ENCODE data around the gene TRHDE. TPM values are rescaled to one million over a fixed set of nuclear protein-coding genes. Genes with fewer than 3 reads are reported as not detected.

The TRHDE gene
- total RNA-seq, 3 donors from 2014 or later, result 0.98 to 43.2 (median 2.2) TPM

GRCh38 chr12:72282721-72283120 is 10.6 kb downstream of the TRHDE start:
- no peaks in the 10 kb centered on the region for H3K9me3 ChIP-seq
- no peaks in the 10 kb centered on the region for H3K4me1 ChIP-seq
- TF ChIP-seq POLR2AphosphoS5 (IDR thresholded peaks at IDR 0.05), result no peak
- TF ChIP-seq POLR2A (IDR thresholded peaks at IDR 0.05), result no peak
- TF ChIP-seq, protein P1, sequence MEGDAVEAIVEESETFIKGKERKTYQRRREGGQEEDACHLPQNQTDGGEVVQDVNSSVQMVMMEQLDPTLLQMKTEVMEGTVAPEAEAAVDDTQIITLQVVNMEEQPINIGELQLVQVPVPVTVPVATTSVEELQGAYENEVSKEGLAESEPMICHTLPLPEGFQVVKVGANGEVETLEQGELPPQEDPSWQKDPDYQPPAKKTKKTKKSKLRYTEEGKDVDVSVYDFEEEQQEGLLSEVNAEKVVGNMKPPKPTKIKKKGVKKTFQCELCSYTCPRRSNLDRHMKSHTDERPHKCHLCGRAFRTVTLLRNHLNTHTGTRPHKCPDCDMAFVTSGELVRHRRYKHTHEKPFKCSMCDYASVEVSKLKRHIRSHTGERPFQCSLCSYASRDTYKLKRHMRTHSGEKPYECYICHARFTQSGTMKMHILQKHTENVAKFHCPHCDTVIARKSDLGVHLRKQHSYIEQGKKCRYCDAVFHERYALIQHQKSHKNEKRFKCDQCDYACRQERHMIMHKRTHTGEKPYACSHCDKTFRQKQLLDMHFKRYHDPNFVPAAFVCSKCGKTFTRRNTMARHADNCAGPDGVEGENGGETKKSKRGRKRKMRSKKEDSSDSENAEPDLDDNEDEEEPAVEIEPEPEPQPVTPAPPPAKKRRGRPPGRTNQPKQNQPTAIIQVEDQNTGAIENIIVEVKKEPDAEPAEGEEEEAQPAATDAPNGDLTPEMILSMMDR (IDR thresholded peaks at IDR 0.05), result no peak
- DNase-seq (ENCODE audit: low spot score in 2 of 2), result no peak
- no peak overlapping the region for H3K4me3 ChIP-seq
- no peak overlapping the region for H3K27ac ChIP-seq
- intact Hi-C loops (cut with DNase I; ENCODE audit: low total_unique reads), result no loop called here
- H3K27me3 ChIP-seq, result peaks cover 0 to 11% of the 10 kb centered on the region in 2 donors
- H3K36me3 ChIP-seq, result no peaks in the 10 kb centered on the region

GRCh38 chr12:72285861-72286260 is 13.7 kb downstream of the TRHDE start:
- DNase-seq (ENCODE audit: low spot score in 2 of 2), result no peak
- Histone ChIP-seq H3K9me3 (no peaks in the 10 kb centered on the region), H3K36me3 (no peaks in the 10 kb centered on the region), H3K4me1 (no peaks in the 10 kb centered on the region), H3K4me3 (no peak overlapping the region), H3K27ac (no peak overlapping the region), H3K27me3 (peaks cover 0 to 5% of the 10 kb centered on the region in 2 donors)
- intact Hi-C loops (cut with DNase I; ENCODE audit: low total_unique reads), result no loop called here
- no peak for TF ChIP-seq POLR2A (IDR thresholded peaks at IDR 0.05)
- no peak for TF ChIP-seq POLR2AphosphoS5 (IDR thresholded peaks at IDR 0.05)
- TF ChIP-seq, protein P1 (IDR thresholded peaks at IDR 0.05), result no peak

DNA sequence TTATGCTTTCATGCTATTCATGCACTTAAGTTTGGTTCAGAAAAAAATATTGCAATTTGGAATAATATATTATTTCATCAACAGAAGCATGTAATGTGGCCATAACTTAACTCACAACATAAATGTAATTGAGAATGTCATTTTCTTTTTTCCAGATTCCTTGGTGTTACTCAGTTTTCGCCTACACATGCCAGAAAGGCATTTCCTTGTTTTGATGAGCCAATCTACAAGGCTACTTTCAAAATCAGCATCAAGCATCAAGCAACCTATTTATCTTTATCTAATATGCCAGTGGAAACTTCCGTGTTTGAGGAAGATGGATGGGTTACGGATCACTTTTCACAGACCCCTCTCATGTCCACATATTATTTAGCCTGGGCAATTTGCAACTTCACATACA is 14.4 kb downstream of the TRHDE start:
- Histone ChIP-seq H3K36me3 (no peaks in the 10 kb centered on the region), H3K4me1 (no peaks in the 10 kb centered on the region), H3K27ac (no peak overlapping the region), H3K9me3 (no peaks in the 10 kb centered on the region), H3K27me3 (peaks cover 0 to 5% of the 10 kb centered on the region in 2 donors), H3K4me3 (no peak overlapping the region)
- DNase-seq (ENCODE audit: low spot score in 2 of 2), result no peak
- intact Hi-C loops (cut with DNase I; ENCODE audit: low total_unique reads), result no loop called here
- TF ChIP-seq POLR2AphosphoS5 (IDR thresholded peaks at IDR 0.05) (no peak), POLR2A (IDR thresholded peaks at IDR 0.05) (no peak)
- TF ChIP-seq, protein P1 (IDR thresholded peaks at IDR 0.05), result no peak

GRCh38 chr12:72288436-72288835 is 16.3 kb downstream of the TRHDE start:
- Histone ChIP-seq H3K9me3 (no peaks in the 10 kb centered on the region), H3K27me3 (no peaks in the 10 kb centered on the region), H3K36me3 (no peaks in the 10 kb centered on the region), H3K27ac (no peak overlapping the region), H3K4me3 (no peak overlapping the region), H3K4me1 (no peaks in the 10 kb centered on the region)
- no peak for DNase-seq (ENCODE audit: low spot score in 2 of 2)
- TF ChIP-seq, protein P1 (IDR thresholded peaks at IDR 0.05), result no peak
- TF ChIP-seq POLR2AphosphoS5 (IDR thresholded peaks at IDR 0.05) (no peak), POLR2A (IDR thresholded peaks at IDR 0.05) (no peak)
- intact Hi-C loops (cut with DNase I; ENCODE audit: low total_unique reads), result no loop called here

GRCh38 chr12:72288911-72289310 is 16.7 kb downstream of the TRHDE start:
- no peak for DNase-seq (ENCODE audit: low spot score in 2 of 2)
- H3K4me1 ChIP-seq, result no peaks in the 10 kb centered on the region
- no peak overlapping the region for H3K27ac ChIP-seq
- H3K27me3 ChIP-seq, result no peaks in the 10 kb centered on the region
- TF ChIP-seq POLR2AphosphoS5 (IDR thresholded peaks at IDR 0.05), result no peak
- TF ChIP-seq POLR2A (IDR thresholded peaks at IDR 0.05), result no peak
- TF ChIP-seq, protein P1 (IDR thresholded peaks at IDR 0.05), result no peak
- H3K4me3 ChIP-seq, result no peak overlapping the region
- H3K36me3 ChIP-seq, result no peaks in the 10 kb centered on the region
- H3K9me3 ChIP-seq, result no peaks in the 10 kb centered on the region
- intact Hi-C loops (cut with DNase I; ENCODE audit: low total_unique reads), result no loop called here

Measured in breast epithelium (tissue), 4 donors.